ENCODE measurements around the gene PITX1.

PITX1 gene

DNA sequence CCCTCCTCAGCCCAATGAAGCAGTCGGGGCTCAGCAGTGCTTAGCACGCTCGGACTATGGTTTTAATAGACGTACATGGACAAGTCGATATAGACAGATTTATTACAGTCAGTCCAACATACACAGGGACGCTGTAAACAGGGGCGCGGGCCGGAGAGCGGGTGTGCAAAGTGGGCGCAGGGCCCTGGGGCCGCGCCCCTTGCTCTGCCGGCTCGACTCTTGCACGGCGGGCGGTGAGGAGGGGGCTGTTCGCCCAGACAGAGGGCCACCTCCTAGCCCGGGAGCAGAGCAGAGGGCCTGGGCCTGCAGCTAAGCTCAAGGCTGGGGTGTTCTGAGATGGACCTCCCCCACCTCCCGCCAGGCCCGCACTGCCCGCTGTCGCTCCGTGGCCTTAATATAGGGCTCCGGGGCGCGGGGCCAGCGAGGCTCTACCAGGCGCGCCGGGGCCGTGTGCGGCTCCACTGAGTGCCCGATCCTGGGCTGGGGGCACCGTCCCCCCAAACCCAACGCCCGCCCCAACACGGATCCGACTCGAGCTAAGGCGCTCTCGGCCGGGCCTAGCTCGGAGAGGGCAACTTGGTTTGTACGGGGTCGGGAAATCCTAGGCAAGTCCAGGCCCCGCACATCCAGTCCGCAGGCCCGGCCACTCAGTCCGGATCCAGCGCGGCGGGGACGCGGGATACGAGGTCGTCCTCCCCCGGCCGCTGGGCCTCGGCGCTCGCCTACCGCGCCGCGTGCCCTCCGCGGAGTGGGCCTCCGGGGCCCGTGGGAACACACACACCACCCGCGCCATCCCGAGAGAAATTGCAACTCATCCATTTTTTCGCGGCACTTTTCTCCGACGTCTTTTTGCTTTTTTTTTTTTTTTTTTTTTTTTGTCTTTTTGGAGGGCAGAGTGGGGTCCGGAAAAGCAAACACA lies 6.1 kb downstream of the PITX1 start:
- no peak for DNase-seq

DNA sequence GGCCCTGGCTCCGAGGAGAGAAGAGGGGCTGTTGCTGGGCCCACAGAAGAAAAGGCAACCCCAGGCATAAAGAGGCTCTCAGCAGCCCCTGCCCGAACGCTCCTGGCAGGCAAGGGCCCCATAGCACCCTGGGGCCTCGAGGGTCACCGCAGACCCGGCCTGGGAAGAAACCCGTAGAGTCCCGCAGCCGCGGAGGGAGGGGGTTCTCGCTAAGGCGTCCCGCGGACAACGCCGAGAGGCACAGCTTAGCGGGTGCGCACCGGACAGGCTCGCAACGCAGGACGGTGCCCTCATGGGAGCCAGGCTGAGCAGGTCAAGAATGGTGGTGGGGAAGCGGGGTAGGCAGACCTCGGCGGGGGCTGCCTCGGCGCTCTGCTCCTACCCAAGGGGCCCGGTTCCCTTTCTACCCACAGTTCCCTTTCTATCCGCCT lies 6.7 kb downstream of the PITX1 start:
- no peak for DNase-seq

DNA sequence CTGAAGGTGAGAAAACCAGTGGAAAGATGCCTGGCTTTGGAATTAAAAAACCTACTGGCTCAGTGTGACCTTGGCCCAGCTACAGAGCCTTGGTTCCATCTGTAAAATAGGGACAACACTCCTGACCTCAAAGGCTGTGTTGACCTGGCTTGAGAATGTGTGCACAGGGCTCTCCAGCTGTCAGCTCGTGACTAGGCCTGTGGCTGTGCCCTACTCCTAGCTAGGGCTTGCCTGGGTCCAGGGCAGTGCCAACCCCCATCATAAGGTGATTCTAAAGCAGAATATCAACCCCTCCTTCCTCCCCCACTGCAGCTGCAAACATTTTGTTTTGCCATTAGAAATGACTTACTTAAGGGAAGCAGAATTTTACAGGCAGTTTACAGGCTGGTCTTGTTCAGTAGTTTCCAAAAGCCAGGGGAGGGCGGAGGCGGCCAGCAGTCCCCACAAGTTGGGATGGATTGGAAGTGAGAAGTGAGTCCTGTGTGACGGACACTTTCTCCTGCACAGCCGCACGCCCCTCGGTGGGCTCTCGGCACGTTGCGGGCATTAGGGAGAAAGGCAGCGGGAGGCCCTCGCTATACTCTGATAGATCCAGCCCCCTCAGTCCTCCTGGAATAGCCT lies 7.3 kb downstream of the PITX1 start:
- peak; percentile 42 for DNase-seq

DNA sequence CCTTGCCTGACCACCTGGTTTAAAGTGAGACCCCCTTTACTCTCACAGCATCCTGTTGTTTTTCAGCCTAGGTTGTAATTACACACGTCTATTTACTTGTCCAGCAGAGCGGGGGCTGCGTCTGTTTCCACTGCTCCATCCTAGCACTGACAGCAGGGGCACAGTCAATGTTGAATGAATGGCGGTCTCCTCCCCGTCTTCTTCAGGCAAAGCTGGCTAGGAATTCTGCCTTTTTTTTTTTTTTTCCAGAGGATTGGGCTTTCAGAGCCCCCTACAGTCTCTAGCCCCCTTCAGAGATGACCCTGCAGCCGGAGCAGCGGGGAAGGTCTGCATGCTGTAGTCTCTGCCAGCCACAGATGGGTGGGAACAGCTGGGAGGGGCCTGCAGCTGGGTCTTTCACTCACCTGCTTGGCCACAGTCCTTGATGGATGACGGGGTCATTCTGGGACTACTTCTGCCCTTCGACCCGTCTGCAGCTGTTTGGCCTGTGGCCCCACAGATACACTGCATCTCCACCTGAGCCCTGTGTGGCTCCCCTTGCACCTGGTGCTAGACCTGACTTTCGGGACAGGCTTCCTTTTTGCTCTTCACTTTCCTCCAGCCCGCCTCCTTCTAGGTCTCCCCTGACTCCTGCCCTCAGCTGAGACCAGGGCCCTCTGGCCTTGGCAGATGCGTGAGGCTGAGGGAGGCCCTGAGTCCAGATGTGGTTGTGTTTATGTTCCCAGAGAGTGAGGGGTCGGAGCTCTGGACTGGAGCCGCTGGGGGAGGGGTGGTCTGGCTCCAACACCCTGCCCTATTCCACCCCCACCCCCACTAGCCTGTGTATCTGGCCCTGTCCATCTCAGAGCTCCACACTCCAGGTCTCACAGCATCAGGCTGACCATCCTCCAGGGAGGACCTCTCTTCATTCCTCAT lies 8.0 kb downstream of the PITX1 start:
- DNase-seq, result no peak

DNA sequence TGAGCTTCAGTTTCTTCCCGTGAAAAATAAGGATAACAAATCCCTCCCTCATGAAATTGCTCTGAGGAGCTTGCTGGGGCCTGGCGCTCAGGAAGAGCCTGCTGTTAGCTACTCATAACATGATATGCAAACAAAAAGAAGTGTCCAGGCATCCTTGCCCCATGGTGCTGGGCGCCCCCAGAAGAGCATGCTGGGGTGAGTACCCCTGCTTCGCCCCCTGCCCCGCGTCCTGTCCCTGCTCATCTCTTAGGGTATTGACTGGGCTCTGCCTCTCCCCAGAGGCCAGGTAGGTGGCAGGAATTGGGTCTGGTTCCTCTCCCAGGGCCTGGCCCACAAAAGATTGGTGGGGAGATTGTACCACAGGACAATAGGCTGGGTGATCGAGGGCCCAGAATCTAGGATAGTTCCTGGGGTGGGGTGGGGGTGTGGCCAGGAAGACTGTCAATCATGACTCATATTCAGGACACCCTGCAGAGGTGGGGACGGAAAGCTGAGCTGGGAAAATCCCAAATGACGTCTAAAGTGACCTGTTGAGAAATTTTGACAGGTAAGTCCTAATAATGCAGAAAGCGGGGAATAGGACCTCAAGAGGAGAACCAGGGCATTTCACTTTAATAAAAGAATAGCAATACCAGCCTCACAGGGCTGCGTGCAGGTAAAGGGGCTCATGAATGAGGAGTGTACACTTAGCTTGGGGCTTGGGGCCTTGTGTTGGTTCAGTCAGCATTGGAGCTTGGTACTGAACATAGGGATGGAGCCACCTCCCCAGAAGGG lies 8.9 kb downstream of the PITX1 start:
- DNase-seq, result peak; percentile 60

DNA sequence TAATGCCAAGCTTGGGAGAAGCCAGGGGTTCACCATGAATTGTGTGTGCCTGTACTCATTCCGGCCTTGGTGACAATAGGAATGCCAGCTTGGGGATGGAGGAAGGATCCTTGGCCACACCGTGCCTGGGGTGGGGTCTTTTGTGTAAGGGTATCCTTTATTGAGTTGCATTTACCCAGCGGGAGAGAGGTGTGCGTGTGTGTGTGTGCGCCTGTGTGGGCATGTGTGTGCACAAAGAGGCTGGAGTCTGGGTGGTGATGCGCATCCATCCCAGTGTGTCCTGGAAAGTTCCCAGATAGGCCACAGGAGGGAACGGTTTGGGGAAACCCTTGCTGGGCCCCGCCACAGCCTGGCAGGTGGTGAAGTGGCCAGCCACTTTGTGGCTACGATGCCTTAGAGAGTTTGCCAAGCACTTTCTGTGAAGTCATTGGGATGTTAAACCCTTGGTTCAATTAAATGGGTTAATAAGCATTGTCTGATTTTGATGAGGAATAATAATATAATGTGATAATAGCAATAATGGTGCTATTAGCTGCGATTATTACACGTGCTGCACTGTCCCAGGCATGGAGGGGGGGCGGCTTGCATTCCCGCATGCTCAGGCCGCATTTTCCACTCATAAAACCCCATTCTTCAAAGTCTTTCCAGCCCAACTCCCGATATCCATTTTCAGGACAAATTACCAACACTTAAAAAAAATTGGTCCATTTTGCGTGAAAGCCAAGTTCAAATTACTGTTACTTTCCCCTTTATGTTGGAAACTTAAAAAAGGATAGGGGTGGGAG lies 13.7 kb downstream of the PITX1 start:
- DNase-seq, result no peak

DNA sequence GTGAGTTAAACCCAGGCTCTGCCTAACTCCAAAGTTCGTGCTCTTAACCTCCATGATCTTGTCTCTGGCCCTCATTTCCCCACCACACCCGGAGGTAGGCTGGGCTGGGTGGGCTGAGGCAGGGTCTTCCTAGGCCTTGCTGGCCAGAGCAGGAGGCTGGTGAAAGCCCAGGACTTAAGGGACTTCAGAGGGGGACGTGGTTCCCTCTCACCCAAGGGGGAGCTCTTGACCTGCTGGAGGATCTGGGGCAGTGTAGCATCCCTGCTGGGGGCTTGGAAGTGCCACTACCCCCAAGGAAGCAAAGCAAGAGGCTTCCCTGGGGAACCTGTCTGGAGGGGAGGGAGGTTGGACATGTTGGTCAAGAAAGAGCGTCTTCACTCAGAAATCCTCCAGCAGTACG lies 14.7 kb downstream of the PITX1 start:
- DNase-seq, result no peak

DNA sequence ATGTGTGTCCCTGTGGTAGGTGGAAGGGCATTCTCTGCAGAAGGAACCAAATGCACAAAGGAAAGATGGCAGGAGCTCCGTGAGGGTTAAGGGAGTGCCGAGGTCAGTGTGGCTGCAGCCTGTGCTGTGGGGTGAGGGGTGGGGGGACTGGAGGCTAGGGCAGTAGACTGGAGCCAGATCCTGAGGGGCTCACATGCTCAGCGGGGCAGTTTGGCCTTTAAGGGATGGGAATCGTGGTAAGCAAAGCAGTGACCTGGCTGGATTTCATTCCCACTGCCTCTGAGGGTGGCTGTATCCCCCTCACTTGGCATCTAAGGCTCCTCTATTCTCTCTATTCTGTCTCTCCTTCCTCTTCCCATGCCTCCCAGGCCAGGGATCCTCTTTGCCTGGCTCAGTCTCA lies 15.6 kb downstream of the PITX1 start:
- no peak for DNase-seq

DNA sequence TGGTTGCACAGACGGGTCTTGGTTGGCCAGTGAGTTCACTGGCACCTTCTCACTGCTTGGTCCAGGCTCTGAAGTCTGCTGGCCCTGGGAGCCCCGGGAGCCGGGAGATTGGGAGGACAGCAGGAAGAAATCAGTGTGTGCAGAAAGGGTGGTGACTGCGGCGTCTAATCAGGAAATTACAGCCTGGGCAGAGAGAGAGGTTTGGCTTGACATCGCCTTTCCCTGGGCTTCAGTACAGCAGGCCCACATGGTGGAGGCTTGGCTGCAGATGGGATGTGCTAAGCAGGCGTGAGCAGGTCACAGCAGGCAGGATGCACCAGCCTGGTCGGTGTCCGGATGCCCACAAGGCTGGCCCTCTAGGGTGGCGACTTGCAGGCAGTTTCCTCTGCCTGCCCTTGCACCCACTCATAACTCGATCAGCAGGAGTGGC lies 17.2 kb downstream of the PITX1 start:
- no peak for DNase-seq

DNA sequence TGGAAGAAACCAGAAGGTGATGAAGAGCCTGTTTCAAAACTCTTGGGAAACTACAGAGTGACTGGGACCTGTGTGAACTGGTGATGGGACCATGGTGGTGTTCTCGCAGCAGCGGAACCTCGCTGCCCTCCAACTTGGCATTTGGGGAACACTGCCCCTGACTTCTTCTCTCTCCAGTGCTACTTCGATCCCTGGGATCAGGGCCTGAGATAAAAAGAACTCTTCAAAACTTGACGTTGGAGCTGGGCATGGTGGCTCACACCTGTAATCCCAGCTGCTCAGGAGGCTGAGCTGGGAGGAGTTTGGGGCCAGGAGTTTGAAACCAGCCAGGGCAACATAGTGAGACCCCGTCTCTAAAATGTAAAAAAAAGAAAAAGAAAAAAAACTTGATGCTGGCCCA lies 18.1 kb downstream of the PITX1 start:
- DNase-seq, result no peak

DNA sequence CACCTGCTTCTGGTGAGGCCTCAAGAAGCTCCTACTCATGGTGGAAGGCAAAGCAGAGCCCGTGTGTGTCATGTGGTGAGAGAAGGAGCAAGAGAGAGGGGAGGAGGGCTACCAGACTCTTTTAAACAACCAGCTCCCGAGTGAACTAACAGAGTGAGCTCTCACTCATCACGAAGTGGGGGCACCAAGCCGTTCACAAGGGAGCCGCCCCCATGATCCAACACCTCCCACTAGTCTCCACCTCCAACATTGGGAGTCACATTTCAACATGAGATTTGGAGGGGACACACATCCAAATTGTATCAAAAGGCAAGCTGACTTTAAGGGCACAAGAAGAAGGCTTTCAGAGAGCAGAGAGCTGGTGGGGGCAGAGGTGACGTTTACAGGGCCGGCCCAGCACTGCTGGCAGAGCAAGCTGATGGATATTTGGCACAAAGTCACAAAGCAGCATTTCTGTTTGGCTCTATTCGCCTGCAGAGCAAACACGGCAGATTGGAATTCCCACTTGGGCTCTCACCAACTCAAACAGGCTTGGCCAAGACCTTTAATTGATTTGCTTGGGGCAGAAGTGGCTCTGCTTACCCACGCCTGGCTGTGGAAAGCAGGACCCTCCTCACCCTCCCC lies 20.0 kb downstream of the PITX1 start:
- DNase-seq, result no peak

DNA sequence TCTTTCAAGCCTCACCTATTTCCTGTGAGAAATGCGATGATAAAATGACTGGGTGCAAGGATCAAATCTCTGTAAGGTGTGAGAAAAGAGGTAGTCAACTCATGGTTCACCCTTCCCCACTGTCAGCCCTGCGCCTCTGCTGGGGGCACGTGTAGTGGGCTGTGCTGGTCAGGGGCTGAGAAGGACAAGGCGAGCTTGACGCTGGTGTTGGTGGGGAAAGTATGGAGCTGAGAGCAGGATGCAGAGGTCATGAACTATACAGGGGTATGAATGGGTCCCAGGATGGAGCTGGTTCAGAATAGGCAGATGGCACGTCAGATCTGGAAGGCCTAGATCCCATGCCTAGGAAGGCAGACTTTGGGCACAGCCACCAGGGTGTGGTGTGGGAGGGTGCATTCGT lies 20.6 kb downstream of the PITX1 start:
- no peak for DNase-seq

DNA sequence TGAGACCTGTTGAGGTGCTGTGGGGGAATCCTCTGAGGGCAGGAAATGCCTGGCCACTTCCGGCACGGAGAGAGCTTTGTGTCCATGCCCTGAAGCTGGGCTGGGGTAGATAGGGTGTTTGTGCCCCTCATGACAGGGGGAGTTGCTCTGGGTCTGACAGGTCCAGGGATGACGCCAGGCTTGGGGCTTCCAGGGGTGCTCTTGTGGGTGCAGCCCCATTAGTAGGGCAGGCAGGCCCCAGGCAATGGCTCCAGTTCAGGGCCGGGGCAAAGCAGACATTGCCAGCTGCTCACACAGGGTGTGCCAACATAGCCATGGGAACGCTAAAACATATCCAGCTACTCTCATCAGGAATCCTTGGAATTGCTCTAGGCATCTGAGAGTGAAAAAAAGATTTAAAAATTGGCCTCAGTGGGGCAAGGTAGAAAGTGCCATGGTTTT lies 21.1 kb downstream of the PITX1 start:
- no peak for DNase-seq

DNA sequence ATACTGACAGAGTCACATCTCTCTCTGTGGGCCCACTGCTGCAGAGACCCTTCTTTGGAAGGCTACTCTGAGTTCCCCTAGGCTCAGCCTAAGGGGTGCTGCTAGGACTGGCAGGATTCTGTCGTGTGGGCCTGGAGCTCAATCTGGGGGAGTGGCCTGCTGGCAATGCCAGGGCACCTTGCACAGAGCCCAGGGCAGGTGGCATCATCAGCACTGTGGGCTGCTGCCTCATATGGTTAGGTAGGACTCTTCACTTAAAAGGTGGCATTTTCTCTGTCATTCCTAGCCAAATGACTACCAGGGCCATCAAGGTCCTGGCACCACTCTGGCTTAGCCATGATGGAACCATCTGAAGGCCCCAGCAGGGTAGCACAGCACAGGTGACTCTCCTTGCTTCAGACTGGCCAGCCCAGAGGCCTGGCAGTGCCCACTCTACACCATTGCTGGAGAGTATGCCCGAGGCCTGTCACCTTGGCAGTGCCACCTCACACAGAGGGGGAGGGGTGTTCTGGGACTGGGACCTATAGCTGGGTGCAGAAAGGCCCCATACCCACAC lies 21.9 kb downstream of the PITX1 start:
- no peak for DNase-seq

DNA sequence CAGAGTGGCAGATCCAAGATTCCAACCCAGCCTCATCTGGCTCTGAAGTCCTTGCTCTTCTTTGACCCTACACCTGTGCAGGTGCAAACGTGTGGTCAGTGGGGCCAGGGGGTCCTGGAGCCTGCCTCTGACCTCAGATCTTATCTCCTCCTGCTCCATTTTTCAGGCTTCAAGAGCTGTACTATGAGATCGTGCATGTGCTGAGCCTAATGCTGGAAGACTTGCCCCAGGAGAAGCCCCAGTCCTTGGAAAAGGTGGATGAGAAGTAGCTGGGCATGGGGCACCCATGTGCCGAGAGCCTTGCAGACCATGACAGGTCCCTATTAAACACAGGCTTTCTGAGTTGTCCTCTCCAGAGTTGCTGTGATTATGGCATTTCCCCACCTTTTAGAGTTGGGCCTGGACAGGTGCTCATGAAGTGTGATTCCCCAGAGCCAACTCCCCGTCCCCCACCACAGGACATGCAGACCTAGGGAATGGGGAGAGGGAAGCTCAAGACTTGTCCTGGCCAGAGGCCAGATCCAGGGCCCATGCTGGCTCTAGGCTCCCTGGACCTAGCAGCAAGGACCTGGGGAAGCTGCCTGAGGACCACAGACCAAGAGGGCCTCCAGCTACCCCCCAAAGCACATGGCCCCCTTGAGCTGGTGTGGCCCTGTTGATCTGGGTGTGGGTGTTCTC lies 22.5 kb downstream of the PITX1 start:
- DNase-seq, result no peak

DNA sequence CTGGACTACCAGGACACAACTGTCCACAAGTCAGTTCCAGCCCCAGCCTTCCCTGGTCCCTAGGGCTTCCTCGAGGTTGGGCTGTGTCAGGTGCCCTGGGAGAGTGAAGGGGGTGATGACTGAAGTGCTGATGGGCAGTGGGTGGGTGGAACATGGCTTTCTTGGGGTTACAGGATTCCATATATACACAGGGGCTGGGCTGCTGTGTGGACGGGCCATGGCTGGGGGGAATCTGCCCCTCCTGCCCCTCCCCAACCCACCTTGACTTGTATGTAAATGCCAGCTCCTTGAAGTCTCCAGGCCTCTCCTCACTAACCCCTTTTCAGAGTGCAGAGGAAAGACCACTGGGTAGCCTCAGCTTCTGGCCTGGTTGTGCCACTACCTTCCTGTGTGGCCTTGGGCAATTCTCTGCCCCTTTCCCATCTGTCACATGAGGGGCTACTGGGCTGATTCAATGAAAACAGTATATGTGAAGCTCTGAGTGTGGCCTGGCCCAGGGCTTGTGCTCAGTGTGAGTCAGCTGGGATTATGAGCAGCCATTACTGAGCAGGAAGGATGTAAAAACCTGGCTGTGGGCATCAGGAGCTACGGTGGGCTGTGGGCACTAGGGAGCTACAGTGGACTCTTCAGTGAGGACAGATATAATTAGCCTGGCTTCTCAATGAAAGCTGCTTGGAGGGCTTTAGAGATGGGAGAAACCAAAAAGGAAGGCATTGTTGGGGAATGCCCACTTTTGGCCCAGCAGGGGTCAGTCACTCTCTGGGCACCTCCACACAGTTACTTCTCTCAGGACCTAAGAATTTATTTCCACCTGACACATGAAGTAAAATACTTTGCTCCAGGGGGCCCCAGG lies 23.3 kb downstream of the PITX1 start:
- DNase-seq, result peak; percentile 46

DNA sequence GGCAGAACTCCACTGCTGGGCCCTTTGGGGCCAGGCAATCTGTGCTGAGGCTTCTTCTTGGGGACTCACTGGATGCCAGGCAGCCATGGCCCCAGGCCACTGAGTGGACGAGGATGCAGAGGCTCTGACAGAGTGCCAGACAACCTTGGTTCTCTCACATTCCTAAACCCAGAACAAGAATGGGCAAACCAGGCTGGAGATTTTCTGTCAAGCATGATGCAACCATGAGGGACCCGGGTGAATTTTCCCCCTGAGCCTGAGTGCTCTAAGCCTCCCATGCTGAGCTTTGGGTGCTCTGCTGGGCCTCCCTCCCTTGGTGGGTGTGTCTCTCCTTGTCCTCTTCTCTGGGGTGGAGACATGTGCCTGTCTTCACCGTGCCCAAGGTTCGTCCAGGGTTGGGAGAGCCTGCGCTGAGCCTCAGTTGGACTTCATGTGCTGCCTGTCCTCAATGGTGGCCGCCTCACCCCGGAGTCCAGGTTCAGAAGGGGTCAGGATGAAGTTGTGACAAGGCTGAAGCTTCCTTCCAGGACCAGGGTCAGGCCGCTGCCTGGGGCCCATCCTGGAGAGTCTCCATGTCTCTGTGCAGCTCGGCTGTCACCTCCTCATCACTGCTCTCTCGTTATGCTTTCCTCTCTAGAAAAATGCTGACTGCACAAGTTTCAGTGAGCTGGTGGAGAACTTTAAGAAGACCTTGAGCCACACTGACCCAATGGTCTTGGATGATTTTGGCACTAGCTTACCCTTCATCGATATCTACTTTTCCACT lies 24.1 kb downstream of the PITX1 start:
- peak; percentile 74 for DNase-seq

DNA sequence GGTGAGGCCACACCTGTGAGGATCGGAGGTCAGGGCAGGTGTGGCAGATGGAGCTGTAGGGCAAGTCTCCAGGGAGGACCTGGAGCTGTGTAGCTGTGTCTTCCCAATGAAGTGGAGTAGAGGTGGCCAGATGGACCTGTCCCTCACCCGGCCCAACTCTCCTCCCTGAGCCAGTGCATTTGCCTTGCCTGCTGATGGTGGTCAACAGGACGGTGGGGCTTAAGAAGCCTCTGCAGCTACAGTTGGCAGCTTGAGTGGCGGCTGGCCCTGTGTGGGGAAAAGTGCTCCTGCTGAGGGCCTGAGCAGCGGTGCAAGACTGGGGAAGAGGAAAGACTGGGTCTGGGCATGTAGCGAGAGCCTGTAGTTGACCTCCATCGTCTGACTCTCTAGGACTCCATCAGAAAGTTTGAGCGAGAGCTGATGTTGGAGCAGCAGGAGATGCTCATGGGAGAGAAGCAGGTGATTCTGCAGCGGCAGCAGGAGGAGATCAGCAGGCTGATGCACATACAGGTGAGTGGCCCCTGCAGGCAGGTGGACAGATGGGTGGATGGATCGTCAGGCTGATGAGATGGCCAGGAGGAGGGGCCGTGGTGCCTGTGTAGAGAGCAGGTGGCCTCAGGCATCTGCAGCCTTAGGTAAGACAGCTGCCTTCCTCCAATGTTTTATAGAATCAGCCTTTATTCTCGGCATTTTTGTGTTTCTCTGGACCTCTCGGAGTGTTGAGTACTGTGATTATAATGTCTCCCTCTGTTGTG lies 24.9 kb downstream of the PITX1 start:
- peak; percentile 97 for DNase-seq
